GM23248 (cell line): ENCODE data around the gene LHFPL2. TPM values are rescaled to one million over a fixed set of nuclear protein-coding genes. Genes with fewer than 3 reads are reported as not detected.

ENCODE experiments used
- DNase-seq: peaks from one replicate; pipeline ENCODE4 v3.0.0-alpha.2; 2015
- H2AFZ ChIP-seq: fragments of 200-600 bp; sonication (generic); 2 replicates; pipeline ENCODE4 v1.6.1; 2016; ENCODE audit warnings: antibody characterized with exemption
- H3F3A ChIP-seq: fragments of 200-600 bp; sonication (generic); 2 replicates; pipeline ENCODE4 v1.6.1; 2016; ENCODE audit warnings: mild to moderate bottlenecking, antibody characterized with exemption, mixed run types; ENCODE audit not compliant: insufficient read depth
- H3K27ac ChIP-seq: fragments of 200-600 bp; sonication (generic); 2 replicates; pipeline ENCODE4 v1.5.1; 2016; ENCODE audit warnings: mild to moderate bottlenecking
- H3K27me3 ChIP-seq: fragments of 200-600 bp; sonication (generic); replicated peaks from 2 replicates; pipeline ENCODE4 v1.6.1; 2016; ENCODE audit warnings: mild to moderate bottlenecking; ENCODE audit not compliant: insufficient read depth
- H3K36me3 ChIP-seq: fragments of 200-600 bp; sonication (generic); 2 replicates; pipeline ENCODE4 v1.6.1; 2016; ENCODE audit warnings: low read depth, mild to moderate bottlenecking
- H3K4me1 ChIP-seq: fragments of 200-600 bp; sonication (generic); 2 replicates; pipeline ENCODE4 v1.6.1; 2016; ENCODE audit warnings: mild to moderate bottlenecking; ENCODE audit not compliant: insufficient read depth
- H3K4me2 ChIP-seq: fragments of 200-600 bp; sonication (generic); one replicate; pipeline ENCODE4 v1.6.1; 2016; ENCODE audit warnings: mild to moderate bottlenecking; ENCODE audit not compliant: unreplicated experiment
- H3K4me3 ChIP-seq: fragments of 200-600 bp; sonication (generic); 2 replicates; pipeline ENCODE4 v1.5.1; 2016; ENCODE audit warnings: mild to moderate bottlenecking
- H3K79me2 ChIP-seq: fragments of 200-600 bp; sonication (generic); 2 replicates; pipeline ENCODE4 v1.6.1; 2016; ENCODE audit warnings: mild to moderate bottlenecking; ENCODE audit not compliant: insufficient read depth
- H3K9ac ChIP-seq: fragments of 200-600 bp; sonication (generic); 2 replicates; pipeline ENCODE4 v1.6.1; 2016; ENCODE audit warnings: mild to moderate bottlenecking
- H3K9me2 ChIP-seq: fragments of 200-600 bp; sonication (generic); 2 replicates; pipeline ENCODE4 v1.6.1; 2016; ENCODE audit warnings: mixed run types, mild to moderate bottlenecking, moderate library complexity; ENCODE audit not compliant: insufficient read depth
- H3K9me3 ChIP-seq: fragments of 200-600 bp; sonication (generic); one replicate; pipeline ENCODE4 v1.6.1; 2017; ENCODE audit warnings: low read depth
- H4K20me1 ChIP-seq: fragments of 200-600 bp; sonication (generic); 2 replicates; pipeline ENCODE4 v1.6.0; 2016; ENCODE audit not compliant: insufficient read depth
- EZH2 ChIP-seq: fragments of 200-600 bp; sonication (generic); IDR thresholded peaks from 2 replicates; pipeline ENCODE4 v1.6.1; 2018; ENCODE audit warnings: antibody characterized with exemption, mild to moderate bottlenecking; ENCODE audit not compliant: insufficient read depth, poor library complexity, severe bottlenecking
- EZH2phosphoT487 ChIP-seq: fragments of 200-600 bp; sonication (generic); IDR thresholded peaks from 2 replicates; pipeline ENCODE4 v1.6.1; 2018; ENCODE audit warnings: antibody characterized with exemption, moderate library complexity, mild to moderate bottlenecking, low read depth; ENCODE audit not compliant: insufficient read depth
- WGBS, 2 experiments: methylation state at CpG; one replicate each; pipeline ENCODE4 v1.1.6; 2015 to 2017; ENCODE audit warnings: low lambda C conversion rate in 2 of 2, low coverage in 1 of 2; ENCODE audit errors: missing lambda C conversion rate in 2 of 2; 5-methylcytosine and 5-hydroxymethylcytosine counted together
- in situ Hi-C: fragments of 300-500 bp; cut with MboI; formaldehyde crosslinking; loops from 2 replicates; pipeline ENCODE4 v1.15.0; 2020
- polyA plus RNA-seq: library from polyadenylated mRNA; unstranded; fragments of >200 nt; fragmentation: Nextera tagmentation; extraction: Ambion mirVana; gene quantifications from 2 replicates; pipeline ENCODE4 v1.2.1, GENCODE V29; 2016
- total RNA-seq: library from RNA; depleted of rRNA; stranded (reverse); fragments of >200 nt; shearing (Covaris generic); gene quantifications from 2 replicates; pipeline ENCODE4 v1.2.3, GENCODE V29; 2014

Gene LHFPL2
- total and polyA plus RNA-seq, 2 experiments from 2014 or later, result 8.0 to 13.7 TPM

DNA sequence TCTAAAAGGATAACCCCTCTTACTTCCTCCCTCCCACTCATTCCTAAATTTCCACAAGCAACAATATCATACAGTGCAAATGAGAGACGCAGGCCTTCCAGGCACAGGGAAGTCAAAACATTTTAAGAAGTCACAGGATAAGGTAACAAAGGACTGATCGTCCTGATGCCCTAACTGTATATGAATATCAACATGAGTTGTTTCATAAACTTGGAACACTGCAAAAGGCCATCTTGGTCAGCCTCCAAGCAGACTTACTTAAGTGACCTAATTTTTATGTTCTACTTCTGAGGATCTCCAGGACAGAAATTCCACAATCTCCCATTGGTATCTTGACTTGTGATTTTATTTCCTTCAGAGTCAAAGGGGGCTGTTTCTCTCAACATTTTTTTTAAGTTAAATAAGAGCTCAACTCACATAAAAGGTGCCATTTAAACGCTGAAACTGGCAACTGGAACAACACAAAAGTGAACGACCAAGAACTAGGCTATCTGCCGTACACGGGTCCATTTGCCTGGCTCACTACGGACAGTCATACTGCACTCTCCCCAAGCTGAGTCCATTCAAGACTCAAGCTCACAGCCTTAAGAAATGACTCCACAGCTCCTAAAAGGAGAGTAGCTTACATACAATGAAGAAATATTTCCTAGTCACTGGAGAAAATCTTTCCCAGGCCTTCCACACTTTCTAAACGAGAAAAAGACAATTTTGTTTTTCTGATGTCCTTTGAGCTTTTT, 71.3 kb downstream of the LHFPL2 start:
- Histone ChIP-seq H3K79me2 (peaks cover 3% of the 10 kb centered on the region; the same call in 1 of the 2 replicates), H3F3A (peaks cover 28% of the 10 kb centered on the region), H3K36me3 (no peaks in the 10 kb centered on the region), H3K9me3 (no peaks in the 10 kb centered on the region), H3K27ac (peak overlapping the region; percentile 33), H2AFZ (peak overlapping the region; percentile 24; the same call in 1 of the 2 replicates), H3K4me3 (no peak overlapping the region), H3K9me2 (no peaks in the 10 kb centered on the region), H3K4me2 (peak overlapping the region; percentile 29), H3K4me1 (peaks cover 34% of the 10 kb centered on the region), H4K20me1 (no peaks in the 10 kb centered on the region), H3K9ac (peak overlapping the region; percentile 0; the same call in 1 of the 2 replicates), H3K27me3 (no peaks in the 10 kb centered on the region)
- in situ Hi-C loops, result no loop called here
- TF ChIP-seq EZH2 (no peak), EZH2phosphoT487 (no peak)
- peak; percentile 64 for DNase-seq
- WGBS, 2 experiments, result 34 to 36% methylated on average over 8 of the region's 8 CpGs

DNA sequence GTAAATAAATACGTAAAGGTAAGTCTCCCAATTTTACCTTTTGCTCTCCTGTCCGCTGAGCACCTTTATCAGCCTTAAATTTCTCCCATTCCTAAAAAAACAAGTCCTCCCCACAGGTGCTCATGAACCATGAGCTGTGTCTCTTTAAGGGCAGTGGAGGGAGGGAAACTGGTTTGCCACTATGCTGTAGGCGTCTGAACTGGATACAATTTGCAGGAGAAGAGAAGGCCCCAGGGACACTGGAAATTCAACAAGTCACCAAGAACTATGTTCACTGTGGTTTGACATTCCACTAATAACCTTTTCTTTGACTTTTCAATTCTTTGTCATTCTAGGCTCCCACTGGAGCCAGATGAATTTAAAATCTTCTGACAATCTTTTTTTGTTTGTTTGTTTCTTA, 72.2 kb downstream of the LHFPL2 start:
- no peak overlapping the region for H3K27ac ChIP-seq
- peaks cover 3% of the 10 kb centered on the region; the same call in 1 of the 2 replicates for H3K79me2 ChIP-seq
- no peaks in the 10 kb centered on the region for H3K36me3 ChIP-seq
- 0 out of 2 replicates have a peak overlapping the region, but pooled peaks have one; percentile 24 for H2AFZ ChIP-seq
- DNase-seq, result no peak
- H3K4me3 ChIP-seq, result no peak overlapping the region
- no peaks in the 10 kb centered on the region for H3K9me3 ChIP-seq
- H3K9me2 ChIP-seq, result no peaks in the 10 kb centered on the region
- H3K4me2 ChIP-seq, result no peak overlapping the region
- H4K20me1 ChIP-seq, result no peaks in the 10 kb centered on the region
- TF ChIP-seq EZH2, result no peak
- no peak for TF ChIP-seq EZH2phosphoT487
- WGBS, 2 experiments, result 89 to 94% methylated on average over 3 of the region's 3 CpGs
- no peak overlapping the region for H3K9ac ChIP-seq
- H3F3A ChIP-seq, result peaks cover 28% of the 10 kb centered on the region
- no peaks in the 10 kb centered on the region for H3K27me3 ChIP-seq
- in situ Hi-C loops, result no loop called here
- peaks cover 34% of the 10 kb centered on the region for H3K4me1 ChIP-seq

DNA sequence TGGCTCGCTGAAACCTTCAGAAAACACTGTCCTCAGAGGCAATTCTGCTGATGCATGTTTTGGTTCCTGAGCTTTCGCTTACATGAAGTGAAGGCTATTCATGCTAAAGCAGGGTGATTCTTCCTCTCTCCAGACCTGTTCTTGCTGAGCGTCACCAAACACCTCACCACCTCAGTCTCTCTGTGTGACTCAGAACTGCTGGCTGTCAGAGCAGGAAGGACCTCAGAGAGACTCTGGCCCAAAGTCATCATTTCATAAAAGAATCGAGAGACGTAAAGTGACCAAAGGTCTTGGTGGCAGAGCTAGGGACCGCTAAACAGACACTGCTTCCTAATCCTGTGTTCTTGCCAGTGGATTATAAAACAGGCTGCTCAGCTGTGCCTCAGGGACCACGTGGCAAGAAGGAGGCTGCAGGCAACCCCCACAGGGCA, 73.8 kb downstream of the LHFPL2 start:
- in situ Hi-C loops, result no loop called here
- no peak overlapping the region for H3K4me3 ChIP-seq
- H3K79me2 ChIP-seq, result peaks cover 6% of the 10 kb centered on the region; the same call in 1 of the 2 replicates
- 0 out of 2 replicates have a peak overlapping the region, but pooled peaks have one; percentile 20 for H3K9ac ChIP-seq
- WGBS, 2 experiments, result 51 to 61% methylated on average over 7 of the region's 7 CpGs
- no peak overlapping the region for H3K4me2 ChIP-seq
- peak; percentile 69 for DNase-seq
- H3K27ac ChIP-seq, result no peak overlapping the region
- H3K9me2 ChIP-seq, result no peaks in the 10 kb centered on the region
- no peaks in the 10 kb centered on the region for H3K9me3 ChIP-seq
- TF ChIP-seq EZH2phosphoT487 (no peak), EZH2 (no peak)
- peaks cover 28% of the 10 kb centered on the region for H3F3A ChIP-seq
- H3K4me1 ChIP-seq, result peaks cover 34% of the 10 kb centered on the region
- H3K27me3 ChIP-seq, result no peaks in the 10 kb centered on the region
- H3K36me3 ChIP-seq, result no peaks in the 10 kb centered on the region
- H4K20me1 ChIP-seq, result no peaks in the 10 kb centered on the region
- H2AFZ ChIP-seq, result no peak overlapping the region

DNA sequence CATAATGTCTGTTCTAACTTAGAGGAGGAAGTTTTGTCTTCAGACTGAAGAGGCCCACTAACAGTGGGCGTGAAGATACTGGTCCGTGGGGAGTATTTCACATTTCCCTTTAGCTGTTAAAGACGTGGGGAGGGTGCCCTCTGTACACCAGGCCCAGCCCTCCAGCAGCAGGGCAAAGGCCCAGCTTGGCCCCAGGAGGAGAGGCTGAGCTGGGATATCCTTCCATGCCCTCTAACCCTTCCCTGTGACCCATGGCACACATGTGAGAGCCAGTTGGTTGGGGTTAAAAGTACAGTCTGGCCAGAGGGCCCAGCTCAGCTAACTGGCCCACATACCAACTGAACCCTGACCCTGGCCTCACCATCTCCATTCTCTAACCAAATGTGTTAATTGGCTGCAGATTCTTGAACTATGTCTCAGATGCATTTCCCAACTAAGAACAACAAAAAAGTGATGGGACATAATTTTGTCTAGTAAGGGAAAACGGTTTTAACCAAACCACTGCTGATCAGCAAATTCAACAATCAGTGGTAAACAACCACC, 74.4 kb downstream of the LHFPL2 start:
- H3K79me2 ChIP-seq, result peaks cover 11% of the 10 kb centered on the region; the same call in 1 of the 2 replicates
- no peaks in the 10 kb centered on the region for H3K27me3 ChIP-seq
- H3K36me3 ChIP-seq, result no peaks in the 10 kb centered on the region
- H4K20me1 ChIP-seq, result no peaks in the 10 kb centered on the region
- no peak overlapping the region for H2AFZ ChIP-seq
- H3K4me1 ChIP-seq, result peaks cover 34% of the 10 kb centered on the region
- no peaks in the 10 kb centered on the region for H3K9me3 ChIP-seq
- TF ChIP-seq EZH2 (no peak), EZH2phosphoT487 (no peak)
- H3K4me3 ChIP-seq, result no peak overlapping the region
- in situ Hi-C loops, result no loop called here
- H3K27ac ChIP-seq, result no peak overlapping the region
- DNase-seq, result no peak
- peaks cover 30% of the 10 kb centered on the region for H3F3A ChIP-seq
- WGBS, 2 experiments, result 56 to 67% methylated on average over 4 of the region's 4 CpGs
- H3K4me2 ChIP-seq, result no peak overlapping the region
- no peak overlapping the region for H3K9ac ChIP-seq
- no peaks in the 10 kb centered on the region for H3K9me2 ChIP-seq
